Aorta (tissue), 5 donors: ENCODE measurements around the gene ABHD17A. TPM values are rescaled to one million over a fixed set of nuclear protein-coding genes. Genes with fewer than 3 reads are reported as not detected.
"Not testable (repeated sequence)": the region's sequence is repeated elsewhere in the genome, so short reads cannot be mapped to it uniquely, and the experiment has no call there.

Source experiments
- ATAC-seq: fragments of 200-7000 bp; cut with Tn5 transposase; one replicate; pipeline ENCODE4 v1.9.1; 2022; ENCODE audit warnings: moderate library complexity; ENCODE audit not compliant: low FRiP score
- DNase-seq, 2 donors: peaks; one replicate each; pipeline ENCODE4 v3.0.0-alpha.2; 2020
- H3K27ac ChIP-seq, 2 donors: one replicate each; pipeline ENCODE4 v1.5.1; 2013; ENCODE audit warnings: low read length in 2 of 2, mild to moderate bottlenecking in 2 of 2, moderate library complexity in 2 of 2, control low read depth in 1 of 2, inconsistent platforms in 1 of 2, low read depth in 1 of 2
- H3K27me3 ChIP-seq, 2 donors: one replicate each; pipeline ENCODE4 v1.6.1; 2013; ENCODE audit warnings: control low read depth in 1 of 2, low read length in 1 of 2, mild to moderate bottlenecking in 1 of 2, moderate library complexity in 1 of 2; ENCODE audit not compliant: insufficient read depth in 2 of 2, control insufficient read depth in 1 of 2
- H3K36me3 ChIP-seq, 2 donors: one replicate each; pipeline ENCODE4 v1.6.1; 2013; ENCODE audit warnings: control low read depth in 1 of 2, low read length in 1 of 2, mild to moderate bottlenecking in 1 of 2; ENCODE audit not compliant: insufficient read depth in 2 of 2, control insufficient read depth in 1 of 2
- H3K4me1 ChIP-seq, 2 donors: one replicate each; pipeline ENCODE4 v1.6.1; 2013; ENCODE audit warnings: low read length in 2 of 2, control low read depth in 1 of 2, mild to moderate bottlenecking in 1 of 2, moderate library complexity in 1 of 2; ENCODE audit not compliant: insufficient read depth in 2 of 2, control insufficient read depth in 1 of 2
- H3K4me3 ChIP-seq, 2 donors: one replicate each; pipeline ENCODE4 v1.5.1; 2013; ENCODE audit warnings: low read length in 2 of 2, control low read depth in 1 of 2, mild to moderate bottlenecking in 1 of 2
- H3K9me3 ChIP-seq: one replicate; pipeline ENCODE4 v1.6.1; 2013; ENCODE audit warnings: mild to moderate bottlenecking, low read length; ENCODE audit not compliant: control insufficient read depth
- WGBS, 2 donors: extraction: QIAGEN DNeasy Blood & Tissue Kit; methylation state at CpG; one replicate each; pipeline ENCODE4 v1.1.7; 2013; 5-methylcytosine and 5-hydroxymethylcytosine counted together
- intact Hi-C, 2 donors: fragments of 100-400 bp; cut with DNase I; formaldehyde crosslinking; loops; one replicate each; pipeline versions ENCODE4 v1.14.2 to v1.15.0; 2022
- long read RNA-seq, 2 donors: library from polyadenylated mRNA; unstranded; transcript quantifications; one replicate each; pipeline ENCODE4 v2.0.0, GENCODE V29; 2020 to 2021
- polyA plus RNA-seq, 2 donors: library from polyadenylated mRNA; stranded (reverse); fragments of 200-250 nt; gene quantifications; one replicate each; pipeline ENCODE4 v1.2.3, GENCODE V29; 2013
- total RNA-seq, 2 donors: library from RNA; stranded (reverse); fragmentation: NEBNext Ultra II Directional; extraction: Animal tissue kit (Norgen Biotek cat#: 25700); gene quantifications; one replicate each; pipeline ENCODE4 v1.2.1, GENCODE V29; 2021
- donor health status: healthy with polysubstance abuse.
- donor health status: Bipolar disorder and iron deficiency.
- donor health status: DM: no; HTN: no; CAD: no.
- donor health status: DM: no; HTN: no; CAD: no.
- donor health status: DM: yes; HTN: yes; CAD: no.

The ABHD17A gene
- total RNA-seq = 10 to 100 TPM; 54.8 to 64.6 TPM
- 100 to 1,000 TPM in 1 of 2 donors, 10 to 100 TPM in 1; 48.8 to 116 TPM for polyA plus RNA-seq
- long read RNA-seq, donor 1, transcript ABHD17A-202 (5 exons, 1,757 nt) = major isoform, 6 of 24 reads
- long read RNA-seq, donor 1, partial matches to known transcripts = 15 of 24 reads
- long read RNA-seq, donor 1, other reads (novel, unspliced or antisense) = 3 of 24 reads
- long read RNA-seq, donor 2, full-length matches to known transcripts = 79 of 130 reads
- long read RNA-seq, donor 2, partial matches to known transcripts = 39 of 130 reads
- long read RNA-seq, donor 2, other reads (novel, unspliced or antisense) = 12 of 130 reads

DNA sequence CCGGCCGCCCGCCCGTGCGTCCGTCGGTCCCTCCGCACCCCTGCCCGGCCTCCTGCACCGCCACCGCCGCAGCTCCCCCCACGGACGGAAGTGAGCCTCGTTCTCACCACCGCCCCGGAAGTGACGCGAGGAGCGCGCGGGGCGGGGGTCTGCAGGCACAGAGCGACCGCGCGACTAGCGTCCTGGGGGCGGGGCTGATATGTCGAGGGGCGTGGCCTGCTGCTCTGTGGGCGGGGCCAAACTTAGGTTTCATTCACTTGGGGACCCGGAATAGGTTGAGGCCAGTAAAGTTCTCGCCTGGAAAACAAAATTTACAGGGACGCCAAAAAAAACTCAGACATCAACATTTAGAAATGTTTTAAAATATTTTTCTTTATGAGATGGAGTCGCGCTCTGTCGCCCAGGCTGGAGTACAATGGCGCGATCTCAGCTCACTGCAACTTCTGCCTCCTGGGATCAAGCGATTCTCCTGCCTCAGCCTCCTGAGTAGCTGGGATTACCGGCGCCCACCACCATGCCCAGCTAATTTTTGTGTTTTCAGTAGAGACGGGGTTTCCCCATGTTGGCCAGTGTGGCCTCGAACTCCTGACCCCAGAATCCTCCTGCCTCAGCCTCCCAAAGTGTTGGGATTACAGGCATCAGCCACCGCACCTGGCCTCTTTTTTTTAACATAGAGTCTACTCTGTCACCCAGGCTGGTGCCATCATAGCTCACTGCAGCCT is at the start of gene ABHD17A:
Gene ABHD17A (minus strand): TSS at position 99 of the 722 bp plus-strand sequence. CDS start 3,930 bp downstream, outside the sequence.
- peak; percentile 96 to 99 for DNase-seq
- H3K9me3 ChIP-seq, intact Hi-C loops: not testable (repeated sequence)

DNA sequence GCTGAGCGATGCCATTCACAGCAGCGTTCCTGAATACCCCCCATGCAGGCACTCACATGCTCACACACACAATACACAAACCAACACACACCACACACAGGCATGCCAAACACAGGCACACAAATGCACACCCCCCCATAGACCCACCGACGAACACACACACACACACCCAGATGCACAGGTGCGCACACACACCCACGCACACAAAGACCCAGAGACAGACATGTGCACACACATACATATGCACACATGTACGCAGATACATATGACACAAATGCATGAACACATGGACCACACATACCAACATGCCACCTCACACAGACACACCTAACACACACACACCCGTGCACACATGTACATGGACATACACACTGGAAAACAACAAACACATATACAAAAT is 48.6 kb upstream of the ABHD17A start:
- intact Hi-C loops = loop anchor here in 1 of 2 donors (10.0 kb wide), 1 partner anchor 131 kb away; no protein-coding TSS in a partner anchor
- WGBS, 2 donors = 88 to 91% methylated on average over 8 of the region's 8 CpGs
- H3K4me1 ChIP-seq = no peaks in the 10 kb centered on the region

More for the DNA sequence above, at the start of gene ABHD17A:
- 8 to 9% methylated on average over 32 to 46 of the region's 46 CpGs for WGBS, 2 donors
- not testable (repeated sequence) for H3K4me1 ChIP-seq, H3K27me3 ChIP-seq, H3K36me3 ChIP-seq
- H3K27ac ChIP-seq = peak within 1 kb of the TSS in 1 of 2 donors; percentile 53
- ATAC-seq = peak; percentile 96
- peak within 1 kb of the TSS; percentile 35 to 88 for H3K4me3 ChIP-seq

DNA sequence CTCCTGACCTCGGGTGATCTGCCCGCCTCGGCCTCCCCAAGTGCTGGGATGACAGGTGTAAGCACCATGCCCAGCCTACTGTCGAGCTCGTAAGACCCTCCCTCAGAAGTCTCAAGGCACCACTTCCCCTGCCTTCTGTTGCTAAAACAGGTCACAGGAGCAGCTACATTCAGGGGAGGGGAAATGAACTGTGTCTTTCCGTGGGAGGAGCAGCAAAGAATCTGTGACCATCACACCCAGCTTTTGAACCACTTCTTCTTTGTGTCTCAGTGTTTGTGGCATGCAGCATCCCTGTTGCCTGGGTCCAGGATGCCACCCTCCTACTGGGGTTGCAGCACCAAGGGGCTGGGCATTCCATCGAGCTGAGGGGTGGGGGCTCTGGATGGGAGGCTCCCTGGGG is 47.9 kb upstream of the ABHD17A start:
- no peaks in the 10 kb centered on the region for H3K9me3 ChIP-seq
- intact Hi-C loops = loop anchor here in 1 of 2 donors (10.0 kb wide), 1 partner anchor 132 kb away; no protein-coding TSS in a partner anchor

More for the DNA sequence above, 48.6 kb upstream of the ABHD17A start:
- Histone ChIP-seq H3K27me3 (no peaks in the 10 kb centered on the region), H3K27ac (no peak overlapping the region), H3K36me3 (no peaks in the 10 kb centered on the region), H3K9me3 (no peaks in the 10 kb centered on the region), H3K4me3 (no peak overlapping the region)
- ATAC-seq (no peak), DNase-seq (no peak)

DNA sequence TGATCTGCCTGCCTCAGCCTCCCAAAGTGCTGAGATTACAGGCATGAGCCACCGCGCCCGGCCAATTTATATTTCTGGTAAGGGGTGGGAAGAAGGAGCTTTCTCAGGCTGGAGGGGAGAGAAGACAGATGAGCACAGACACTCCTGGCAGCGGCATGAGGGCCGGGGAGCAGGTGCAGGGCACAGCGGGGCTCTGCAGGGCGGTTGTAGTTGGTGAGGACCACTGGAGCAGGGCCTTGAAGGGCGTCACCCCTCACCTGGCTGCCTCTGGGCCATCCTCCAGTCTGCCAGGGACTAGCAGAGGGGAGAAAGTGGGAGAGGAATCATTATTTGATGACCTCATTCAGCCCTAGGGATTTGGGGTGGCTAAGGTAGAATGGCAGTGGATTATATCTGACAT is 47.1 kb upstream of the ABHD17A start:
- WGBS, 2 donors = 89 to 90% methylated on average over 8 of the region's 8 CpGs
- H3K27ac ChIP-seq = no peak overlapping the region
- no peaks in the 10 kb centered on the region for H3K27me3 ChIP-seq
- H3K4me3 ChIP-seq = no peak overlapping the region
- intact Hi-C loops = loop anchor here in 1 of 2 donors (10.0 kb wide), 1 partner anchor 132 kb away; no protein-coding TSS in a partner anchor
- no peak for ATAC-seq
- no peaks in the 10 kb centered on the region for H3K4me1 ChIP-seq
- no peak for DNase-seq
- no peaks in the 10 kb centered on the region for H3K36me3 ChIP-seq
- no peaks in the 10 kb centered on the region for H3K9me3 ChIP-seq

More for the DNA sequence above, 47.9 kb upstream of the ABHD17A start:
- Histone ChIP-seq H3K36me3 (no peaks in the 10 kb centered on the region), H3K27ac (no peak overlapping the region), H3K27me3 (no peaks in the 10 kb centered on the region), H3K4me1 (no peaks in the 10 kb centered on the region), H3K4me3 (no peak overlapping the region)
- ATAC-seq (no peak), DNase-seq (no peak)
- 71 to 75% methylated on average over 7 of the region's 7 CpGs for WGBS, 2 donors

DNA sequence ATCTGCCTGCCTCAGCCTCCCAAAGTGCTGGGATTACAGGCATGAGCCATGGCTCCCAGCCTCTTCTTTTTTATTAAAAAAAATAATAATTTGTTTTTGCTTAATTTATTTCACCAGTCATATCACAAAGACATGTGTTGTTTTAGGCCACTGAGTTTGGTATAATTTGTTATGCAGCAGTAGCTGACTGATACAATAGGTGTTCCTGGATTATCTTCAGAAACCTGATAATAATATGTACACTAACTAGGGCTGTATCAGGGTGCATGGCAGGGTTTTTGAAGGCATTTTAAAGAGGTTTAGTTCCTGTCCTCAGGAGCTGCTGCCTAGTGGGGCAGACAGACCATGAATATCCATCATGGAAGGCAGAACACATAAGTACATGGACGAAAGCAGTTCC is 46.1 kb upstream of the ABHD17A start:
- intact Hi-C loops = loop anchor here in 1 of 2 donors (10.0 kb wide), 1 partner anchor 133 kb away; no protein-coding TSS in a partner anchor
- no peak for DNase-seq
- H3K9me3 ChIP-seq = no peaks in the 10 kb centered on the region
- H3K27me3 ChIP-seq = no peaks in the 10 kb centered on the region
- no peak overlapping the region for H3K4me3 ChIP-seq
- WGBS, 2 donors = 79 to 87% methylated on average over 1 of the region's 1 CpG
- H3K27ac ChIP-seq = no peak overlapping the region
- H3K4me1 ChIP-seq = no peaks in the 10 kb centered on the region
- ATAC-seq = no peak
- no peaks in the 10 kb centered on the region for H3K36me3 ChIP-seq

DNA sequence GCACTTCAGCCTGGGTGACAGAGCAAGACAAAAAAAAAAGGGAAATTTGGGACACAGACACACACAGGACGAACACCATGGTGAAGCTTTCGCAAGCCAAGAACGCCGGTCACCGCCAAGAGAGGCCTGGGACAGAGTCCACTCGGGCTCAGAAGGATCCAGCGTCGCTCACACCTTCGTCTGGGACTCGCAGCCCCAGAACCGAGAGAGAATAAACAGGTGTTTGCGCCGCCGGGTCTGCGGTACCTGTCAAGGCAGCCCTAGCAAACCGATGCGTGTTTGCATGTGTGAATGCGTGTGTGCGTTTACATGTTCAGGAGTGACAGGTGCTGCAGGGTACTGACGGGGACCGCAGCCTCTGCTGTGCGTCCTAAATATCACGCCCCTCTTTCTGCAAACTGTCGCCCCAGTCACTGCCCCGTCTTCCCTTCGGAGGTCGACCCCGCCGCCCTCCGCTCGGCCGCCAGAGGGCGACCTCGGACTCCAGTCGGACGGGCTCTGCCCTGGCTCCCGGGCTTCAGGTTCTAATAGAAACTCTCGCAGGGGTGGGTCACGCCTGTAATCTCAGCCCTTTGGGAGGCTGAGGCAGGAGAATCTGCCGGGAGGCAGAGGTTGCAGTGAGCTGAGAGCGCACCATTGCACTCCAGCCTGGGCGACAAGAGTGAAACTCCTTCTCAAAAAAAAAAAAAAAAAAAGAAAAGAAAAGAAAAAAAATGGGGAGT is 43.9 kb upstream of the ABHD17A start:
- Histone ChIP-seq H3K4me1 (no peaks in the 10 kb centered on the region), H3K9me3 (no peaks in the 10 kb centered on the region), H3K36me3 (no peaks in the 10 kb centered on the region), H3K4me3 (no peak overlapping the region), H3K27ac (no peak overlapping the region), H3K27me3 (no peaks in the 10 kb centered on the region)
- ATAC-seq = peak; percentile 92
- intact Hi-C loops = loop anchor here in 1 of 2 donors (5.0 kb wide), 1 partner anchor 143 kb away; no protein-coding TSS in a partner anchor
- 9 to 12% methylated on average over 41 to 42 of the region's 42 CpGs for WGBS, 2 donors
- DNase-seq = peak; percentile 86 to 93

DNA sequence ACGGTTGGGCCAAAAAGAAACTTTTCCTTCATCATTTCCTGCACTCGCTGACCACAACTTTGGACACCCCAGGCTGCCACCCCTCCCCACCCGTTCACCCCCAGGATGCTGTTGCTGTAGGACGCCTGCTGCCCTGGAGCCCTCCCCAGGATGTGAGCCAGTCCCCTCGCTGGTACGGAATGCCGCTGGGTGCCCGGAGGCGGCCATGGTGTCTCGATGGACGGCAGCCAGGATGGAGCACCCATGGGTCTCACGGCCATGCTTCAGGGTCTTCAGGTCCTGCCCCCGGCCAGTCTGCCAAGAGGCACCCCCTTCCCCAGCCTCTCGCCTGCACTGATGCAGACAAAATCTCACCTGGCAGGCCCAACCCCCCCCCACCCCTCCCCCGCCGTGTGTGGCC is 40.2 kb upstream of the ABHD17A start:
- no peaks in the 10 kb centered on the region for H3K27me3 ChIP-seq
- no peaks in the 10 kb centered on the region for H3K9me3 ChIP-seq
- WGBS, 2 donors = 85 to 87% methylated on average over 15 to 16 of the region's 16 CpGs
- no peak overlapping the region for H3K27ac ChIP-seq
- no peak overlapping the region for H3K4me3 ChIP-seq
- intact Hi-C loops = loop anchor here in 1 of 2 donors (5.0 kb wide), 1 partner anchor 147 kb away; no protein-coding TSS in a partner anchor
- DNase-seq = peak in 1 of 2 donors; percentile 52
- no peaks in the 10 kb centered on the region for H3K4me1 ChIP-seq
- no peak for ATAC-seq
- H3K36me3 ChIP-seq = no peaks in the 10 kb centered on the region

DNA sequence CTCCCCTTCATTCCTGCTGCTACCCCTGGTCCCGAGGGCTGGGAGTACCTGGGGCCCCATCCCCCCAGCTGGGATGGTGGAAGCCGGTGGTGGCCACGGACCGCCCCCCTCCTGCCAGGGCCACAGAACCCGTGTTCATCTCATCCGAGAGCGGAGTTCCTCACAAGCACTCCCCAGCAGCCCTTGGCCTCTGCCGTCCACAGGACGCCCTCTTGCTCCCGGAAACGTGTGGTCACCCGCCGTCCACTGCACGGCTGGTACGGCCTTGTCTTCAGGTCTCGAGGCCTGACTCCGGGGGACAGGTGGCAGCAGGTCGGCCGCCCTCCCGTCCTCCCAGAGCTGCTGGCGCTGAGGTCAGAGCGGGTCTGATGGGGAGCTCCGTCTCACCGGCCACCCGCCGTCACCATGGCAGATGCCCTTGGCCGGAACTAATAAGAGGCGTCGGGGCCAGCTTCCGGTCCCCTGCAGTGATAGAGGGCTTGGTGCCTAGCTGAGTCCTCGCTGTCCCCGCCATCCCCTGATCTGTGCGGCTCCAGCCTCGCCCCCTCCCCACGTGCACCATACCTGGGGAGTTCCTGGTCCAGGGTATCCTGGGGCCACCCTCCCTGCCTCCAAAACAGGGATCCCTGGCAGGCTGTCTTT is 39.1 kb upstream of the ABHD17A start:
- no peak overlapping the region for H3K27ac ChIP-seq
- no peaks in the 10 kb centered on the region for H3K27me3 ChIP-seq
- no peaks in the 10 kb centered on the region for H3K36me3 ChIP-seq
- DNase-seq (no peak), ATAC-seq (no peak)
- 92% methylated on average over 35 of the region's 35 CpGs for WGBS, 2 donors
- no peak overlapping the region for H3K4me3 ChIP-seq
- intact Hi-C loops = no loop called here
- H3K4me1 ChIP-seq = no peaks in the 10 kb centered on the region
- H3K9me3 ChIP-seq = no peaks in the 10 kb centered on the region
